K562 (cell line): ENCODE measurements around the gene UBE2V1. TPM values are rescaled to one million over a fixed set of nuclear protein-coding genes. Genes with fewer than 3 reads are reported as not detected.

Experiments
- ATAC-seq: fragments of 200-7000 bp; cut with Tn5 transposase; 3 replicates; pipeline ENCODE4 v1.9.1; 2020; ENCODE audit warnings: moderate library complexity
- BruUV-seq: library from RNA; stranded (reverse); fragments of 400-500 nt; replicated peaks from 2 replicates; lab custom pipeline; 2021; lab: Mats Ljungman, UMichigan
- CTCF ChIA-PET: fragments of 300-600 bp; formaldehyde crosslinking; extraction: SDS; loops from one replicate; lab custom pipeline; 2021; ENCODE audit warnings: low intra/inter-chr PET ratio; lab: Yijun Ruan, JAX
- POLR2A ChIA-PET: fragments of 300-600, 350-650 bp; sonication (Branson Sonifier 250); formaldehyde crosslinking; extraction: SDS; loops from one replicate; lab custom pipeline; 2021; ENCODE audit warnings: antibody characterized with exemption, inconsistent platforms; lab: Yijun Ruan, JAX
- DNase-seq, 4 experiments: peaks; one replicate each; pipeline versions ENCODE4 v3.0.0 to v3.0.0-alpha.2; 2011 to 2018; ENCODE audit warnings: low spot score in 3 of 4, mixed read lengths in 3 of 4; ENCODE audit errors: extremely low read depth in 1 of 4
- FAIRE-seq: peaks from 2 replicates; lab custom pipeline; 2011; peaks lifted over from hg19 to GRCh38; lab: Jason Lieb, UNC
- H2AFZ ChIP-seq: 2 replicates; pipeline ENCODE4 v1.6.0; 2011; ENCODE audit warnings: low read depth, low read length, control low read depth, inconsistent platforms
- H3K27ac ChIP-seq: fragments of 200-600 bp; 3 replicates; pipeline ENCODE4 v1.8.0; 2011; ENCODE audit warnings: low read depth, mild to moderate bottlenecking, control low read depth, inconsistent platforms, low read length, moderate library complexity, mixed read lengths; ENCODE audit errors: extremely low read depth
- H3K27me3 ChIP-seq, 2 experiments: fragments of 300-600 bp in 1 of 2; 2 replicates in 1 of 2; 3 replicates in 1 of 2; pipeline versions ENCODE4 v1.6.0 to v1.8.0; 2011; ENCODE audit warnings: inconsistent platforms in 2 of 2, low read length in 2 of 2, mild to moderate bottlenecking in 1 of 2, mixed read lengths in 1 of 2, moderate library complexity in 1 of 2; ENCODE audit not compliant: control insufficient read depth in 2 of 2, insufficient read depth in 2 of 2
- H3K36me3 ChIP-seq: fragments of 300-600 bp; 3 replicates; pipeline ENCODE4 v1.8.0; 2011; ENCODE audit warnings: mild to moderate bottlenecking, low read length, inconsistent platforms; ENCODE audit not compliant: control insufficient read depth, insufficient read depth
- H3K4me1 ChIP-seq, 2 experiments: fragments of 200-600 bp in 1 of 2; replicated peaks in 1 of 2; 2 replicates in 1 of 2; 3 replicates in 1 of 2; pipeline versions ENCODE4 v1.5.1 to v1.8.0; 2011; ENCODE audit warnings: inconsistent platforms in 2 of 2, low read length in 2 of 2, mild to moderate bottlenecking in 1 of 2, mixed read lengths in 1 of 2, moderate library complexity in 1 of 2; ENCODE audit not compliant: control insufficient read depth in 2 of 2, insufficient read depth in 2 of 2
- H3K4me2 ChIP-seq: 2 replicates; pipeline ENCODE4 v1.6.1; 2011; ENCODE audit warnings: low read length, control low read depth, inconsistent platforms, mixed read lengths; ENCODE audit not compliant: insufficient read depth
- H3K4me3 ChIP-seq: fragments of 200-600 bp; sonication (generic), shearing (Covaris generic); 2 replicates; pipeline ENCODE4 v1.5.1; 2016; ENCODE audit warnings: control low read depth, inconsistent platforms
- H3K79me2 ChIP-seq: fragments of 200-600 bp; 3 replicates; pipeline ENCODE4 v1.8.0; 2011; ENCODE audit warnings: low read length, inconsistent platforms; ENCODE audit not compliant: control insufficient read depth, insufficient read depth
- H3K9ac ChIP-seq, 2 experiments: 2 replicates each; pipeline versions ENCODE4 v1.6.0 to v1.6.1; 2011; ENCODE audit warnings: low read depth in 2 of 2, low read length in 2 of 2, control low read depth in 1 of 2, inconsistent platforms in 1 of 2, mild to moderate bottlenecking in 1 of 2, mixed read lengths in 1 of 2; ENCODE audit not compliant: insufficient read depth in 1 of 2
- H3K9me1 ChIP-seq: one replicate; pipeline ENCODE4 v1.6.0; 2011; ENCODE audit warnings: inconsistent platforms, mild to moderate bottlenecking, low read length, moderate library complexity; ENCODE audit not compliant: control insufficient read depth, insufficient read depth
- H3K9me3 ChIP-seq: replicated peaks from 2 replicates; pipeline ENCODE4 v1.5.1; 2011; ENCODE audit warnings: low read depth, low read length, inconsistent platforms; ENCODE audit not compliant: control insufficient read depth, insufficient read depth
- H4K20me1 ChIP-seq: replicated peaks from 2 replicates; pipeline ENCODE4 v1.6.1; 2011; ENCODE audit warnings: low read length, inconsistent platforms, mixed read lengths; ENCODE audit not compliant: control insufficient read depth, insufficient read depth
- DPF2 ChIP-seq: fragments of 450-650 bp; IDR thresholded peaks from 2 replicates; pipeline ENCODE4 v1.6.1; 2016
- ELF4 ChIP-seq: fragments of 450-650 bp; formaldehyde crosslinking; IDR thresholded peaks from 2 replicates; pipeline ENCODE4 v1.4.0; 2022; ENCODE audit warnings: missing genetic modification characterization
- ESRRA ChIP-seq: fragments of 450-650 bp; IDR thresholded peaks from 2 replicates; pipeline ENCODE4 v1.6.1; 2014; ENCODE audit warnings: low read depth, mild to moderate bottlenecking, moderate library complexity, borderline replicate concordance
- HNRNPLL ChIP-seq: fragments of 200-400 bp; formaldehyde crosslinking; IDR thresholded peaks from 2 replicates; pipeline ENCODE4 v1.6.1; 2017; ENCODE audit warnings: low read length, low read depth, mild to moderate bottlenecking; ENCODE audit not compliant: poor library complexity, severe bottlenecking
- HOXB6 ChIP-seq: fragments of 250-450 bp; sonication (Bioruptor Pico); IDR thresholded peaks from 2 replicates; pipeline ENCODE4 v1.5.1; 2022; ENCODE audit warnings: mild to moderate bottlenecking, borderline replicate concordance
- MAFG ChIP-seq: fragments of 450-650 bp; conservative IDR thresholded peaks from 2 replicates; pipeline ENCODE4 v1.6.1; 2016; ENCODE audit warnings: missing genetic modification characterization, missing compliant biosample characterization
- MAZ ChIP-seq, 2 experiments: fragments of 450-650 bp in 1 of 2; sonication (generic) in 1 of 2; formaldehyde crosslinking; IDR thresholded peaks in 1 of 2; conservative IDR thresholded peaks in 1 of 2; 2 replicates each; pipeline versions ENCODE4 v1.4.0 to v1.5.0; 2020; ENCODE audit warnings: mild to moderate bottlenecking in 1 of 2, missing genetic modification reagents in 1 of 2
- PHTF2 ChIP-seq: fragments of 250-450 bp; sonication (Bioruptor Pico); IDR thresholded peaks from 2 replicates; pipeline ENCODE4 v1.5.0; 2021; ENCODE audit warnings: mild to moderate bottlenecking
- PTTG1 ChIP-seq: fragments of 450-650 bp; IDR thresholded peaks from 2 replicates; pipeline ENCODE4 v1.6.1; 2016; ENCODE audit warnings: low read depth, mild to moderate bottlenecking, missing genetic modification characterization, missing compliant biosample characterization
- SOX6 ChIP-seq: fragments of 450-650 bp; IDR thresholded peaks from 2 replicates; pipeline ENCODE4 v1.6.1; 2014; ENCODE audit warnings: mild to moderate bottlenecking
- STAT5A ChIP-seq: IDR thresholded peaks from 2 replicates; pipeline ENCODE4 v1.6.1; 2012; ENCODE audit warnings: low read length, inconsistent platforms, borderline replicate concordance
- TAF9B ChIP-seq: fragments of 450-650 bp; IDR thresholded peaks from 2 replicates; pipeline ENCODE4 v1.6.1; 2018; ENCODE audit warnings: mild to moderate bottlenecking; ENCODE audit not compliant: partially characterized antibody
- TSHZ1 ChIP-seq: fragments of 250-450 bp; sonication (Bioruptor Pico); IDR thresholded peaks from 2 replicates; pipeline ENCODE4 v1.4.0; 2020; ENCODE audit warnings: mild to moderate bottlenecking, moderate library complexity
- ZC3H11A ChIP-seq: IDR thresholded peaks from 2 replicates; pipeline ENCODE4 v1.6.1; 2012; ENCODE audit warnings: low read depth, low read length, improper control_type of control experiment
- ZNF316 ChIP-seq: fragments of 450-650 bp; IDR thresholded peaks from 2 replicates; pipeline ENCODE4 v1.6.1; 2016
- ZNF512 ChIP-seq: IDR thresholded peaks from 2 replicates; pipeline ENCODE4 v1.6.1; 2016; ENCODE audit warnings: missing genetic modification characterization, missing compliant biosample characterization
- WGBS: fragments of 100-300 bp; shearing (Covaris generic); methylation state at CpG from one replicate; pipeline ENCODE4 v1.1.6; 2016; ENCODE audit warnings: low coverage, mixed read lengths; ENCODE audit not compliant: insufficient coverage; ENCODE audit errors: missing lambda C conversion rate; 5-methylcytosine and 5-hydroxymethylcytosine counted together
- in situ Hi-C: fragments of 300-500 bp; cut with MboI; formaldehyde crosslinking; loops from 4 replicates; pipeline ENCODE4 v1.15.0; 2018; ENCODE audit warnings: inconsistent platforms, mixed read lengths
- intact Hi-C: fragments of 100-400 bp; cut with micrococcal nuclease; formaldehyde crosslinking; loops from 2 replicates; pipeline ENCODE4 v1.14.2; 2022
- polyA plus RNA-seq, 8 experiments: library from polyadenylated mRNA; depleted of rRNA in 4 of 8; stranded (reverse) in 5 of 8; unstranded in 3 of 8; fragments of >200 nt; fragmentation: Nextera tagmentation in 2 of 8; fragmentation: Illumina TruSeq in 1 of 8; extraction: Ambion mirVana in 2 of 8; extraction: Trizol in 1 of 8; gene quantifications; 2 replicates each; pipeline versions ENCODE4 v1.2.1 to v1.2.3, GENCODE V29; 2011 to 2014; ENCODE audit warnings: inconsistent platforms in 1 of 8, missing spikeins in 1 of 8
- total RNA-seq, 7 experiments: library from RNA; depleted of rRNA in 6 of 7; stranded (reverse); fragments of >200 nt in 6 of 7; fragmentation: Illumina TruSeq in 2 of 7; extraction: Trizol in 2 of 7; gene quantifications; 2 replicates each; pipeline versions ENCODE4 v1.2.1 to v1.2.3, GENCODE V29; 2011 to 2021; ENCODE audit warnings: low replicate concordance in 1 of 7

UBE2V1 gene
- total and polyA plus RNA-seq, 9 of the 15 experiments (the other 6 are each of a cell fraction or from before 2014, with no cell fraction given), result 93.0 to 357 (median 119) TPM

- Histone ChIP-seq H3K27me3 (no peaks in the 10 kb centered on the region), H4K20me1 (no peaks in the 10 kb centered on the region), H3K36me3 (no peaks in the 10 kb centered on the region), H3K4me3 (peak overlapping the region; percentile 27), H3K4me2 (peak overlapping the region; percentile 88), H3K9me3 (no peaks in the 10 kb centered on the region), H3K79me2 (no peaks in the 10 kb centered on the region), H3K4me1 (peaks cover 2 to 27% of the 10 kb centered on the region in 2 experiments; a peak in 4 of 5 replicates), H3K9ac (peak overlapping the region; percentile 55 to 82), H2AFZ (peak overlapping the region; percentile 98), H3K9me1 (no peaks in the 10 kb centered on the region), H3K27ac (peak overlapping the region; percentile 50; the same call in 2 of the 3 replicates)
- DNase-seq (peak; percentile 92 to 96 (median 94)), FAIRE-seq (peak; percentile 83), ATAC-seq (peak; percentile 99)
- POLR2A ChIA-PET, result interaction anchor here (0.6 to 6.5 kb wide), 12 partner anchors 9 to 120 kb away, joined by 3 to 74 read pairs (median 4); partner anchors contain the start of gene SNAI1
- in situ Hi-C loops (loop anchor here (5.0 kb wide), 1 partner anchor 89 kb away; the partner anchor contains the start of gene SNAI1), intact Hi-C loops (loop anchor here (1.0 to 10.0 kb wide), 4 partner anchors 92 to 460 kb away; no protein-coding TSS in a partner anchor)
- CTCF ChIA-PET, result interaction anchor here (0.6 to 3.4 kb wide), 9 partner anchors 16 to 738 kb away, joined by 3 to 100 read pairs (median 4); partner anchors contain the start of gene SNAI1
- 9% methylated on average over 39 of the region's 48 CpGs for WGBS
- BruUV-seq, result no TSS peak
- TF ChIP-seq STAT5A (no peak), ELF4 (no peak), SOX6 (peak; percentile 46; the same call in 1 of the 2 replicates), MAZ (CRISPR knock-in tag; conservative IDR thresholded peaks at IDR 0.05 in 1 of 2, IDR thresholded peaks at IDR 0.05 in 1 of 2) (peak; percentile 69 to 96; a peak in 3 of 4 replicates), ESRRA (peak; percentile 54; the same call in 1 of the 2 replicates), MAFG (tag) (no peak), PTTG1 (tag) (no peak), DPF2 (peak; percentile 39; the same call in 1 of the 2 replicates), ZC3H11A (no peak), ZNF512 (tag) (no peak), TAF9B (no peak), ZNF316 (no peak), PHTF2 (CRISPR knock-in tag) (no peak), HNRNPLL (no peak), HOXB6 (CRISPR knock-in tag) (no peak), TSHZ1 (CRISPR knock-in tag) (no peak)
Observed at GRCh38 chr20:50071039-50071888, 41.7 kb downstream of the UBE2V1 start.
